ENCODE results near the gene ABCA7.
"Not testable (repeated sequence)": the region's sequence is repeated elsewhere in the genome, so short reads cannot be mapped to it uniquely, and the experiment has no call there.

Gene ABCA7

DNA sequence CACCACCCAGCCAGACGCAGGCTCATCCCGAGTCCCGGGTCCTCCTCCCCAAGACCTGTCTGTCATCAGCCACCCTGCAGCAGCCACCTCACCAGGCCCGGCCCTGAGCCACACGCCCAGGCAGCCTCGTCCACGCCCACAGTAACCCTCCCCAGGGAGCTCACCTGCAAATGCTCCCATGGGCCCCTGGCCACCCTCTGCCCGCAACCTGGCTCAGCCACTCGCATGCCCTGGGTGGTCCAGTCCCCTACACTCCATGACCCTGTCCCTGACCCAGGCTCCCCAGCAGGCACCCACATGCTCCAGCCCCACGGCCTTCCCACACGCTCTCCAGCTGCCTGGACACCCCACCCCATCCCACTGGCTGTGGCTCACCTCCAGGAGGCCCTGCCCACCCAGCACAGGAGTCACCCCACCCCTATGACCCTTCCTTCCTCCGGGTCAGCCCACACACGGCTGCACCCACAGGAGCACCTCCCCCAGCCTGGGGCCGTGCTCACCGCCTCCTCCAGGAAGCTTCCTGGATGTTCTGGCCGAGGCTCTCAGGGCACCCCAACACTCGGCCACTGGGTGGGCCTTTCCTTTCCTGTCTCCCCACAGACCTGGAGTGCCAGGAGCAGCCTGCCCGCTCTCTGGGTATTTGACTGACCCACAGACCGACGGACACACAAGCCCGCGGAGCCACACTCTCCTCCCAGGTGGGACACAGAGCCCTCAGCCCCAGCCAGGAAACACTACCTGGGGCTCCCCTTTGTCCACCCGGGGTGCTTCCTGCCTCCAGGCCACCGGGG lies 22.6 kb upstream of the ABCA7 start:
- DNase-seq (ENCODE audit: low read depth in 2 of 2, low spot score in 1 of 2): no peak

DNA sequence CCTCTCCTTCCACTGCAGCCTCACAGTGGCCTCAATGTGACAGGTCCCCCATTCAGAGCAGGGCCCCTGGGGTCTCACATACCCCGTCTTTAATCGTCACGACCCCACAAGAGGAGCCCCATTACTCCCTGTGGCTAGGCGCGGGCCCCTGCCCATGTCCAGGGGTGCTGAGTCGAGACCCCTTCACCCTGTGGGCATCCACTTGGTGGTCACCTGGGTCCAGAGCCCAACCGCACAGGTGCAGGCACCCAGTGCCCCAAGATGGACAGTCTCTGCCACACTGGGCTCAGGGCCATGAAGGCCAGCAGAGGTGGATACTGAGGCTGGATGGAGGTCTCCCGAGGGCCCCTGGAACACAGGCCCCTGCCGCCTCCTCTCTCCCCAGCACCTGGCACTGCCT lies 22.0 kb upstream of the ABCA7 start:
- no peak for DNase-seq (ENCODE audit: low read depth in 2 of 2, low spot score in 1 of 2)

DNA sequence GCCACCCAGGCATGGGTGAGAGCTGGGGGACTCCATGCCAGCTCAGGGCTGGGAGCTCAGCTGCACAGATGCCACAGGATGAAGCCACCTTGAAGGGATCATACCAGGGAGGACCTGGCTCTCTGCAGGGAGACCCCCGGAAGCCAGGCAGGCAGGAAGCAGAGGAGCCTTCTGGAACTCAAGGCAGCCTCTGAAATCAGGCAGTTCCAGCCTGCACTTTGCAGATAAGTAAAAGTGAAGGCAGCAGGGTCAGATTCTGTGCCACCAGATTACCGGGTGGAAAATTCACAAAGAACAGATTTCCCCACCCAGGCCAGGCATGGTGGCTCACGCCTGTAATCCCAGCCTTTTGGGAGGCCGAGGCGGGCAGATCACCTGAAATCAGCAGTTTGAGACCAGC lies 21.5 kb upstream of the ABCA7 start:
- DNase-seq (ENCODE audit: low read depth in 2 of 2, low spot score in 1 of 2): no peak

DNA sequence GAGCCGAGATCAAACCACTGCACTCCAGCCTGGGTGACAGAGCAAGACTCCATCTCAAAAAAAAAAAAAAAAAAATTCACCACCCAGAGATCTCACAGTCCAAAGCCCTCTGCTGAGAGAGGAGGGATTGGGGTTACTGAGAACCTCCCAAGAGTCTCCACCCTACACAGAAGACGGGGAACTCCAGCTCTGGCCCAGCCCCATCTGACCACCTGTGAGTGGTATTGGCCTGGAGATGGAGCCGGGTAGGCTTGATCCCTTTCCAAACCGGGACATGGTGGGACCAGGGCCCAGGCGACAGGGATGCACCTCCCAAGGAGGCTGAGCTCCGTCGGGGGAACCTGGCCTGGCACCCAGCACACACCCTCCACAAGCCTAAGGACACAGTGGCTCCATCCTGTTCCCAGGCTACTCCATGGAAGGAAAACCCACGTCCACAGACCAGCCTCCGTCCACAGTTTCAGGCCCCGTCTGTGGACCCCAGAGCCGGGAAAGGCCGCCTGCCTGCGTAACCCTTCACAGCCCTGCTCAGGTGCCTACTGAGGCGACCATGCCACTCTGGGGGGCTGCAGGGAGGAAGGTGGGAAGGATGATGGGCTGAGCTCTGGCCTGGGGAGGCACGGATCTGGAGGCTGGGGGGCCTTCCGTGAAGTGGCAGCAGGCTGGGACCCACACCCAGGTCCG lies 20.8 kb upstream of the ABCA7 start:
- no peak for DNase-seq (ENCODE audit: low read depth in 2 of 2, low spot score in 1 of 2)

DNA sequence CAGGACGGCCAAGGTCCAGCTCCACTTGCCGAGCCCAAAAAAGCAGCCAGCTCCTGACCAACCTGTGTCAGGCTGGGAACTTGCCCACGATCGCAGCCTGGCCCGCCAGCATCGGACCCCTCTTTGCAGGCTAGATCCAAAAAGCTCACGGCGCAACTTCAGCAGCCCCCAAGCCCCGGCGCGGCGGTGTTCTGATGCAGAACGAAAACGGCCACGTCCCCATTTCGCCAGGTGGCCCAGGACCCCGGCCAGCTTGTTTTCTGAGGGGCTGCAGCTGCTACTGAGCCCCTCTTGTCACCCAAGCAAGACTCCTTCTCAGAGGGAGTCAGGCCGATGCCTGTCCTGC lies 20.3 kb upstream of the ABCA7 start:
- no peak for DNase-seq (ENCODE audit: low read depth in 2 of 2, low spot score in 1 of 2)

DNA sequence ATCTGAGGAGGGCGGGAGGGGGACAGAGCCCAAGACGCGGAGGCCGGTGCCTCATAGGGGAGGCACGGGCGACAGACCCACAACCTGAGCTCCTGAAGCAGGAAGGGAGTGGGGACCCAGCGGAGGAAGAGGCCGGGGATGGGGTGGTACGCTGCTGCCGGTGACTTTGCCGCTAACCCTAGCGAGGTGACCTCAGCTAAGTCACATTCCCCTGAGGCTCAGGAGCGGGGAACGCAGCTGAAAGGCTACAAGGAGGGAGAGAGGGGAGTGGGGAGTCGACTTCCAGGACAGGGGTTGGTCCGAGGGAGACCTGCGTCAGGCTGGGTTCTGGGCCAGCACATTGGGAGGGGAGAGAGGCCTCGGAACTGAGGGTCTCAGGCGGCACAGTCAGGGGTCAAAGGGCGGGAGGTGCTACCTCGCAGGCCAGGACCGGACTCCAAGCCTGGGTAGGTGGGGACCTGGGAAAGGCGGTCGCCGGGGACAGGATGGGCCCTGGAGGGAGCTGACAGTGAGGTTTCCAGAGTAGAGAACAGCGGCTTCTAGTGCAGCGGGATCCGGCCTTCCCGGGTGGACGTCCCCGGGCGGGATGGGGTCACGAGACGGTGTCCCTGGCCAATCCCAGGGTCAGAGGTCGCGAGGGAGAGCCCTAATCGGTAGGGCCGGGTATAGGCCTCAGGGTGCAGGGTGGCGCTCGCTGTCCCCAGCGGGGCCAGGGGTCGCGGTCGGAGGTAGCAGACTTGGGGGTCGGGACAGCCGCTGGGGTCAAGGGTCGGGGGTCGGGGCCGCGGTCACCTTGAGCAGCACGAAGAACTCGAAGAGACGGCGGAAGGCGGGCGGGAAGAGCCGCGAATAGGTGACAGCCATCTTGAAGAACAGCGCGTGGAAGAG lies 19.7 kb upstream of the ABCA7 start:
- no peak for DNase-seq (ENCODE audit: low read depth in 2 of 2, low spot score in 1 of 2)

DNA sequence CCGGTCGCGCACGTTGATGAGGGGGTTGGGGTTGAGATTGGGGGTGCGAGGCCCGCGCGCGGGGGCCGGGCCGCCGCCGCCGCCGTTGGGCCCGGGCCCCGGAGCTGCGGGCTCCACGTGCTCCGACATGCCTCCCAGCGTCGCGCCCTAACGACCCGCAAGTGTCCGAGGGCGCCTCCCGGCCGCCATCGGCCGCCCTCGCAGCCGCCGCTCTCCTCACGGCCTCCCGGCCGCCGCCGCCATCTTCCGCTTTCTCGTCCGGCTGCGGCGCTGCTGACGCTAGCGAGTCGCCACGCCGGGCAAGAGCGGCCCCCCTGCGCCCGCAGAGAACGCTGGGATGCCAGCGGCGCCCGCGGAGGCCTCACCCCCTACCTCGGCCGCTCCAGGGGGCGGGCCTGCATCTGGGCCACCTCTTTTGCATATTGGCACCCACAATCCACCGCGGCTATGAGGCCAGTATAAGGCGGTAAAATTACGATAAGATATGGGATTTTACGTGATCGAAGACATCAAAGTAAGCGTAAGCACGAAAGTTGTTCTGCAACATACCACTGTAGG lies 19.0 kb upstream of the ABCA7 start, which contains the start of gene TMEM259:
TMEM259 (minus strand) TSS at position 256 of the 558 bp plus-strand sequence; CDS start at position 129, 127 bp downstream.
- peak; percentile 95 to 96 for DNase-seq (ENCODE audit: low read depth in 2 of 2, low spot score in 1 of 2)

DNA sequence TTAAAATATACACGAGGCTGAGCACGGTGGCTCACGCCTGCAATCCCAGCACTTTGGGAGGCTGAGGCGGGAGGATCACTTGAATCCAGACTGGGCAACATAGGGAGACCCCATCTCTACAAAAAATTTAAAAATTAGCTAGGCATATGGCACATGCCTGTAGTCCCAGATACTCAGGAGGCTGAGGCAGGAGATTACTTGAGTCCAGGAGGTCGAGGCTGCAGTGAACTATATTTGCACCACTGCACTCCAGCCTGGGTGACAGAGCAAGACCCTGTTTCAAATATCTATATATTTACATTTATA lies 16.1 kb upstream of the ABCA7 start:
- DNase-seq (ENCODE audit: low read depth in 2 of 2, low spot score in 1 of 2): not testable (repeated sequence)

DNA sequence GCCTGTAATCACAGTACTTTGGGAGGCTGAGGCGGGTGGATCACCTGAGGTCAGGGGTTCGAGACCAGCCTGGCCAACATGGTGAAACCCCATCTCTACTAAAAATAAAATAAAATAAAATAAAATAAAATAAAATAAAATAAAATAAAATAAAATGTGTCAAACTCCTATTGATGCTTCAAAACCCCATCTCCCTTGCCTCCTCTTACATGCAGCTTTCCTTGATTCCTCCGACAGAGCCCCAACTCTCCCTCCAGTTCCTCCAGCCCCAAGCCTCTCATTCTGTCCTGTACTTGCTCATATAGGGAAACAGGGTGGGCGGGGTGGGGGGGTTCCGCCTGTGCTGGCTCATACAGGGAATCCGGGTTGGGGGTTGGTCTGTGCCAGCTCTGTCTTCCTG lies 14.8 kb upstream of the ABCA7 start:
- not testable (repeated sequence) for DNase-seq (ENCODE audit: low read depth in 2 of 2, low spot score in 1 of 2)

DNA sequence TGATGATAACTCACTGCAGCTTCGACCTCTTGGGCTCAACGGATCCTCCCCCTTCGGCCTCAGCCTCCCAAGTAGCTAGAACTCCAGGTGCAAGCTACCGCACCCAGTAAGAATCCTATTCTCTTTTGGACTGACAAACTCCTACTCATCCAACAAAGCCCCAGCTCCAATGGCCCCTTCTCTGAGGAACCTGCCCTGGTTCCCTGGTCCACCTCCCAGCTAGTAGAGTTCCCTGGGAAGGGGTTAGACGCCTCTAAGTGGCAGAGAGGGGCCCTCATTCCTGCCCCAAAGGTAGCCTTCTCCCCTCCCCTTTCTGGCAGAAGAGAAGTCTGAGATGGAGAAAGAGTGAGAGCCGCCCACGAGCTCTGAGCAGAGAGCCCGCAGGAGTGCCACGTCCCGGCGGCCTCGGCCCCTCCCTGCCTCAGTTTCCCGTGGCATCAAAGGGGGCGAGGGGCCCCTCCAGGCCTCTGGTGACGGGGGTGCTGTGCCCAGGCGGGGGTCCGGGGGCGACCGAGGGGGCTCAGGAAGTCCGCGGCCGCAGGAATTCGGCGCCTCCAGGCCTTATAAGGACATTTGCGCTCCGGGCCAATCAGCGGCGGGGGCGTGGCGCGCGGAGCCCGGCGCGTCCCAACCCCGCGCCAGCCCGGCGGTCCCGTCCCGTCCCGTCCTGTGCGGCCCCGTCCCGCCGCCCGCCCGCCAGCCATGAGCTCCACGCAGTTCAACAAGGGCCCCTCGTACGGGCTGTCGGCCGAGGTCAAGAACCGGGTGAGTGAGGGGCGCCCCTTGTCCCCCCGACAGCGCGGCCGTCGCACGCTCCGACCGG lies 13.7 kb upstream of the ABCA7 start, which contains the start of gene CNN2:
CNN2 (plus strand) TSS at position 649 of the 823 bp plus-strand sequence; CDS start at position 703, 54 bp downstream.
- peak in 1 of 2 donors; percentile 35 for DNase-seq (ENCODE audit: low read depth in 2 of 2, low spot score in 1 of 2)

DNA sequence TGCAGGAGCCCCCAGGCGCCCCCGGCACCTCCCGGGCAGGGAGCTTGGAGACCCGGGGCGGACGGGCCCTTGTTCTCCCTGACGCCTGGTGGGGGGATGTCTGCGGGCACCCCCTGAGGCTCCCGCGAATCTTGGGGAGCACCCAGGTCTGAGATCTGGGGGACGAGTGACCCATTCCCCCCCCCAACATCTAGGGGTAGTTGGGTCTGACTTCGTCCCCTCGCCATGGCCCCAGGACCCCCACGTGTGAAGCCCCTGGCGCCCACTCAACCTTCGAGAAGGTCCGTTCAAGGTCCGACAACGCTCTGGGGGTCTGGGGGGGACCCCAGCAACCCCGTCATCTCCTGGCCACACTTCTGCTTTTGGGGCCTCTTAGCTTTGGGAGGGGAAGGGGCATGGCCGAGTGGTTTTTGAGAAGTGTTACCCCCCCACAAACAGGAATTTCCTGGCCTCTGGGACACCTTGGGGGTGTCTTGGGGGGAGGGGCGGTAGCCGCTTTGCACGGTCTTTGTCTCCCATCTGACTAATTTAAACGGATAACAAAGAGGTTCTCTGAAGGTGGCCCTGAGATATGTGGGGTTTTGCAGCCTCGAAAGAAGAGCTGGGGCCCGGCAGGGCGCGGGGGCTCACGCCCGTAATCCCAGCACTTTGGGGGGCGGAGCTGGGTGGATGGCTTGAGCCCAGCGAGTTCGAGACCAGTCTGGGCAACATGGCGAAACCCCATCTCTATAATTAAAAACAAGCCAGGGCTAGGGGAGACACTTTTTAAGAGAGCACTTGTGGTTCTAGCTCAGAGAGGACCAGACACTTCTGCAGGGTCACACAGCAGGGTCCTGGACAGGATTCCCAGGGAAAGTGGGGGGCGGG lies 12.9 kb upstream of the ABCA7 start:
- no peak for DNase-seq (ENCODE audit: low read depth in 2 of 2, low spot score in 1 of 2)

DNA sequence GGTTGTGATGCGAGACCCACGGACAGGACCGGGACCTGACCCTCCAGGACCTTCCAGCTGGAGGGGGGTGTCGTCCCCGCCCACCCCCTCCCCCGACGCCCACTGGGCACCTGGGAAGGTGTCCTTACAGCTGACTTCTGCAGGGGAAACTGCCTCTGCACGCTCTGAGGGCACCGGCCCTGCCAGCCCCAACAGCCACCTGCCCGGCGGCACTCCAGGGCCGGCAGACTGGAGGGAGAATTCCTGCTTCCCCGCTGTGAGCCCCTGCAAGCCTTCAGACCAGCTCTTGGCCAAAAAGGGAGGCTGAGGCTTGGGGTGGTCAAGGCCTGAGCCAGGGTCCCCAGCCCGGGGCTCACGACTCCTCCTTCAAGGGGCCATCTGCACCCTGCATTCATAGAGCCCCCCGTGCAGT lies 12.3 kb upstream of the ABCA7 start:
- DNase-seq (ENCODE audit: low read depth in 2 of 2, low spot score in 1 of 2): no peak

DNA sequence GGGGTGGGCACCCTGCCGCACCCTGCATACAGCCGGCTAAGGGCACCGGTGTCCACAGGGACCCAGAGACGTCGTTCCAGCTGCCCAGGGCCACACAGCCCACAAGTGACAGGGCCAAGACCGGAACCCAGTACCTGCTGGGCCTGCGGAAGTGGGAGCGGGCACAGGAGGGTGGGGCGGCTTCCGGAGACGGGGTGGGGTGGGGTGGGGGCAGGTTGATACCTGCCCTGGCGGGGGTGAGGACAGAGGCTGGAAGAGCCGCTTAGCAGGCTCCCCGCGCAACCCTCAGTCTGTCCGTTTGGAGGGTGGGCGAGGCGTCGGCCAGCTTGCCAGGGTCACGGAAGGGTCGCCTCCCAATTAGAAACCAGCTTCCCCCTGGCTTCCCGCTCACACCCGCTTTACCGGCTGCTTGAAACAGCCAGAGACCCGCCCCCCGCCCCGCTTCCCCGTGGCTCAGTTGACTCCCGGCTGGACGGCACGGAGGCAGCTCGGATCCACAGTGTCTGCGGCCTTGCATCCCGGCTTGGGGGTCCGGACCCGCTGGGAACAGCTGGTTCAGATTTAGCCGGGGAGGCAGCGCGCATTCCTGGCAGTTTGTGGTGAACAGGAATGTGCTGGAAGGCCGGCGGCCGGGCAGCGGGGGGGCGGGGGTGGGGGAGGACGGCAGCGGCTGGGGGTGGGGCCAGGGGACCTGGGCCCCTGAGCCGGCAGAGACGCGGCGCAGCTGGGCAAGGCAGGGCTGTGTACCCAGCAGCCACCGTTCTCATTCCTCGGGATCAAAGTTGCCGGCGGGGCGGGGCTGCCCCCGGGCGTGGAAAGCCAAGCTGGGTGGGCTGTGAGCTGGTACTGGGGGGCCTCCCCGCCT lies 11.6 kb upstream of the ABCA7 start:
- DNase-seq (ENCODE audit: low read depth in 2 of 2, low spot score in 1 of 2): no peak

DNA sequence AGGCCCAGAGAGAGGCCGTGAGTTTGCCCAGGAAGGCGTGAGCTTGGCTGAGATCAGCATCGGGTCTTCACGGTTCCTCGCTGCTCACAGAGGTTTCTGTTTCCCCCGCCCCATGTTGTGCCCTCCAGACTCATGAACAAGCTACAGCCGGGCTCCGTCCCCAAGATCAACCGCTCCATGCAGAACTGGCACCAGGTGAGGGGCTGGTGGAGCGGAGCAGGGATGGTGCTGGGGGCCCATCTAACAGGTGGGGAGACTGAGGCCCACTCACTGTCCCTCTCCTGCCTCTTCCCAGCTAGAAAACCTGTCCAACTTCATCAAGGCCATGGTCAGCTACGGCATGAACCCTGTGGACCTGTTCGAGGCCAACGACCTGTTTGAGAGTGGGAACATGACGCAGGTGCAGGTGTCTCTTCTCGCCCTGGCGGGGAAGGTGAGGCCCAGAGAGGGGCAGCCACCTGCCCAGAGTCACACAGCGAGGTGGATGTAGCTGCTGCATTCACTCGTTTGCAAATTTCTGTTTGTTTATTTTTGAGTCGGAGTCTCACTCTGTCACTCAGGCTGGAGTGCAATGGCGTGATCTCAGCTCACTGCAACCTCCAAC lies 7.5 kb upstream of the ABCA7 start:
- DNase-seq (ENCODE audit: low read depth in 2 of 2, low spot score in 1 of 2): no peak

DNA sequence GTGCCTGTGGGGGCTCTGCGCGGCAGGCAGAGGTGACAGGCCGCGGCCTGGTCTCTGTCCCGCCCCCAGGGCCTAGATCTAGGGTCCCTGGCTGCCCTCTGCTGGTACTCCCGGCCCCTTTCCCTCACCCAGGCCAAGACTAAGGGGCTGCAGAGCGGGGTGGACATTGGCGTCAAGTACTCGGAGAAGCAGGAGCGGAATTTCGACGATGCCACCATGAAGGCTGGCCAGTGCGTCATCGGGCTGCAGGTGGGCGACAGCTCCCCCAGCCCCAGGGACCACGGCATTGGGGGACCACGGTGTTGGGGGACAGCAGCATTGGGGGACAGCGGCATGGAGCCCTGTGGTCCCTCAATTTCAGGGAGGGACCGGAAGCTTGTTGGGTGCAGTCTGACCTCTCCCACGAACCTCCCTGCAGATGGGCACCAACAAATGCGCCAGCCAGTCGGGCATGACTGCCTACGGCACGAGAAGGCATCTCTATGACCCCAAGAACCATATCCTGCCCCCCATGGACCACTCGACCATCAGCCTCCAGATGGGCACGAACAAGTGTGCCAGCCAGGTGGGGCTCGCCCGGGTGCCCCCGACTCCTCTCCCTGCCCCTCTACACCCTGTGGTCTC lies 3.8 kb upstream of the ABCA7 start:
- no peak for DNase-seq (ENCODE audit: low read depth in 2 of 2, low spot score in 1 of 2)

DNA sequence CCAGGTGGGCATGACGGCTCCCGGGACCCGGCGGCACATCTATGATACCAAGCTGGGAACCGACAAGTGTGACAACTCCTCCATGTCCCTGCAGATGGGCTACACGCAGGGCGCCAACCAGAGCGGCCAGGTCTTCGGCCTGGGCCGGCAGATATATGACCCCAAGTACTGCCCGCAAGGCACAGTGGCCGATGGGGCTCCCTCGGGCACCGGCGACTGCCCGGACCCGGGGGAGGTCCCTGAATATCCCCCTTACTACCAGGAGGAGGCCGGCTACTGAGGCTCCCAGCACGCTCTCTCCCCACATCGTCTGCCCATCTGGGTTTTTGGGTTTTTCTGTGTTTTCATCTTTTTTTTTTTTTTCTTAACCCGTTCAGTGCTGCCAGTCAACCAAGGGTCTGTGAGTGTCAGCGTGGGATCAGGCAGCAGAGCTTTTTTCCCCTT lies 2.3 kb upstream of the ABCA7 start:
- no peak for DNase-seq (ENCODE audit: low read depth in 2 of 2, low spot score in 1 of 2)

DNA sequence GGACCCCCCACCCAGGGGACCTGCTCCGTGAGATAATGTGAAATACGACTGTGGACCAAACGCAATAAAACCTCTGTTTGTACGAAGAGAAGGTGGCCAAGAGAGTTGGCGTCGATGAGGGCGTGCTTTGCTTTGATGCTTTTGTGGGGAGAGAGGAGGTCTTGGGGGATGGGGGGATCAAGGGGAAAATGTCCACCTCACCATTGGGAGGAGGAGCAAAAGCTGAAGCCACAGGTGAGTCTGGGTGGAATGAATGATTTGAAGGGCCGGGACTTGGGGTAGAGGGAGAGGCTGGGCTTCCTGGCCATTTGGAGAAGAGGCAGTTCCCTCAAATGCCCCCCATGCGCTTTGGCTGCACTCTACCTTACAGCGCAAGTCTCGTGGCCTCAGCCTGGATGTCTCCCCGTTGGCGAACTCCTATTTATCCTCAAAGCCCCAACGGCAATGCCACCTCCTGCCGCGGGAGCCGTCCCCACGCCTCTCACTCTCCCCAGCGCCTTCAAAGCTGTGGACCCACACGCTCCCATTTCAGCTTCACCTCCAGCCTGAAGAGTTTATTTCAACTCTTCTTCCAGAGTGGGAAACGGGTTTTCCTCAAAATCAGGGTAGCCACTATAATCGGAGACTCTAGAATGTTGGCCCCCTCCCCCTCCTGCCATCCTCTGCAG lies 795 bp upstream of the ABCA7 start:
- DNase-seq (ENCODE audit: low read depth in 2 of 2, low spot score in 1 of 2): no peak

Data from stimulated activated CD8-positive, alpha-beta memory T cell treated with anti-CD3 and anti-CD28 coated beads, Interleukin-4, amount 100 ng/mL, for 1 hour (primary cell).